Cardiac fibroblast (primary cell): ENCODE results near the gene HOXB8.

Experiments used
- DNase-seq, 2 donors: peaks; one replicate each; pipeline versions ENCODE4 v3.0.0 to v3.0.0-alpha.2; 2010; ENCODE audit warnings: low read depth in 2 of 2
- H3K4me3 ChIP-seq, 2 donors: replicated peaks in 1 of 2; 1 replicate in 1 of 2; 2 replicates in 1 of 2; pipeline ENCODE4 v1.5.1; 2011; ENCODE audit warnings: low read depth in 2 of 2, low read length in 2 of 2, mild to moderate bottlenecking in 2 of 2, moderate library complexity in 1 of 2
- CTCF ChIP-seq: IDR thresholded peaks from one replicate; pipeline ENCODE4 v1.5.1; 2011; ENCODE audit warnings: low read depth, mild to moderate bottlenecking, low read length, inconsistent platforms

HOXB8 gene

DNA sequence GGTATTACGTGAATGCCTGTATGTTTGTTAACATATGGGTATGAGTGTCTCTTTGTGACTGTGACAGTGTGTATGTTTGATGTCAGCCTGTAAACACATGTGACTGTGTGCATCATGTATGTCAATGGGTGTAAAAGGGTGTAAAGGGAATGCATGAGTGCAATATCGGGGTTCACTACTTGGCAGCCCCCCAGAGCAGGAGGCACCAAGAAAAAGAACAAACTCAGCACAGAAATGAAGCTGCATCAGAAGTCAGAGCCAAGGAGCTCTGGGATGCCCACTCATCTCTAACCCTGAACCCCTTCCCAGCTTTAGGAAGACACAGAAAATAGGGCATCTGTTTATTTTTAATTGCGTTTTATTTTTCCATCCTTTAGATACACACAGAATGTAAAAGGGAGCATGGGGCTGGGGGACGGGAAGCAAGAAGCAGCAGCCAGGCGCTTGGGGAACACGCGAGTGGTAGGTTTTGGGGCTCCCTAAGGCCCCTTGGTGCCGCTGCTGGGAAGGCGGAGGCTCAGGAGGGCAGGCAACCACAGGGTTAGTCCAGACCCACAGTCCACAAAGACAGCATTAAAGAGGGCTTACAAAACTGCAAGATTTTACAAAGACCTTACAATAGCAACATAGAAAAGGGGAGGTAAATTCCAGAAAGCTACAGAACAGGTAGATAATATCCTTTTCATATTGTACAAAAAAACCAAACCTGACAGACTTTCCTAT lies 8.0 kb downstream of the HOXB8 start:
- no peak overlapping the region for H3K4me3 ChIP-seq
- DNase-seq, result no peak
- TF ChIP-seq CTCF, result no peak

- no peak overlapping the region for H3K4me3 ChIP-seq
- DNase-seq, result no peak
- no peak for TF ChIP-seq CTCF
These were observed 8.9 kb downstream of the HOXB8 start for GRCh38 chr17:48605991-48606891.

GRCh38 chr17:48605409-48605919 lies 9.6 kb downstream of the HOXB8 start:
- no peak for TF ChIP-seq CTCF
- no peak overlapping the region for H3K4me3 ChIP-seq
- no peak for DNase-seq

GRCh38 chr17:48604770-48605329 lies 10.2 kb downstream of the HOXB8 start, which contains the start of gene HOXB6:
Gene HOXB6, minus strand, starts transcription at chr17:48604986. Its CDS starts 6,836 bp downstream, at chr17:48598150.
- H3K4me3 ChIP-seq, result no peak within 1 kb of the TSS
- TF ChIP-seq CTCF, result no peak
- DNase-seq, result no peak

- H3K4me3 ChIP-seq, result no peak overlapping the region
- no peak for DNase-seq
- no peak for TF ChIP-seq CTCF
These were observed 10.9 kb downstream of the HOXB8 start for GRCh38 chr17:48603959-48604769.
